NCI-H345 treated with DMSO at 0.1 percent for 48 hours (cell line): ENCODE data around the gene GRHL1.

Experiments
- DNase-seq: peaks from one replicate; lab custom pipeline; 2025; ENCODE audit not compliant: unreplicated experiment; lab: John Stamatoyannopoulos, UW

Gene GRHL1

DNA sequence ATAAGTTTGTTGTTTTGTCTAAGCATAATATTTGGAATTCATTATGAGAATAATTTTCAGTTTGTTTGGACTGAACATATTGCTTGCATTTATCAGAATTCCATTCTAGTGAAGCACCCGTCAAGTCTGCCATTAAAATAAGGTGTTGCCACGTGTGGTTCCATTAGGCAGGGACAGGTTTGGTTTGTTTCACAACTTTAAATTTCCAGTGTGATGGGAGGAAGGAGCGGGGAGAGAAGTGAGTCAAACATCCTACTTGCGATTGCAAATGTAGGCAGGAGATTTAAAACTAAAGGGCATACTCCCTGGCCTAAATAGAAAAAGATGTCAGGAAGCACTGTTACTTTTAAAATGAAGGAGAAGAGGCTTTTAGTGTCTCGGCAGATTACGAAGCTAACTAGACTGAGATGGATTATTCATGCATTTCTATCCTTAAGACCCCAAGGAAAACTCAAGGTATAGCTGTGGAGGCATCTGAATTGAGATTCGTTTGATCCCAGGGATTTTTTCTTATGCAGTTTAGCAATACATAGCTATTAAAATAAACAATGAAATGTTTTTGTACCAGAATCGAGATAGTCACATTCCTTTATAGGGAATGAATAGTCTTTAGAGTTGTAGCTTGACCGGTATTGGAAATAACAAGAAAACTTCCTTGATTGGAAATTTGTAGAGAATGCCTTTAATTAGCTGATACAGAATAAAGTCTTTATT, 19.8 kb downstream of the GRHL1 start:
- no peak for DNase-seq

DNA sequence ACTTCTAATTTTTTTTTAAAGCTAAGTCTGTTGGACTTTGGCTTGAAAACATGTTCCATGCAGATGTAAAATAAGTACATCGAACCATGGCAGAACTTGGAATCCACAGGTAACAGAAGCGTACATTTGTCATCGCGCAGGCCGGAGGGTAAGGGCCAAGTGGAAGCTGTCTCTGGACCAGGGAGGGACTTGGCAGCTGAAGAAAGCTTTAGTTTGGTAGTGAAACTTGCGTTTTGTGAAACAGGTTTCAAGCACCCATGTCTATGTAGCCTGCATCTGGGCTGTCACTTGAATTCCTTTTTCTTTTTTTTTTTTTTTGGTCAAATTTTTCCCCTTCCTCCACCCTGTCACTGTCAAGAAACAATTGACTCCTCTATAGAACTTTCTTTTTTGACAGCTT, 20.4 kb downstream of the GRHL1 start:
- no peak for DNase-seq

DNA sequence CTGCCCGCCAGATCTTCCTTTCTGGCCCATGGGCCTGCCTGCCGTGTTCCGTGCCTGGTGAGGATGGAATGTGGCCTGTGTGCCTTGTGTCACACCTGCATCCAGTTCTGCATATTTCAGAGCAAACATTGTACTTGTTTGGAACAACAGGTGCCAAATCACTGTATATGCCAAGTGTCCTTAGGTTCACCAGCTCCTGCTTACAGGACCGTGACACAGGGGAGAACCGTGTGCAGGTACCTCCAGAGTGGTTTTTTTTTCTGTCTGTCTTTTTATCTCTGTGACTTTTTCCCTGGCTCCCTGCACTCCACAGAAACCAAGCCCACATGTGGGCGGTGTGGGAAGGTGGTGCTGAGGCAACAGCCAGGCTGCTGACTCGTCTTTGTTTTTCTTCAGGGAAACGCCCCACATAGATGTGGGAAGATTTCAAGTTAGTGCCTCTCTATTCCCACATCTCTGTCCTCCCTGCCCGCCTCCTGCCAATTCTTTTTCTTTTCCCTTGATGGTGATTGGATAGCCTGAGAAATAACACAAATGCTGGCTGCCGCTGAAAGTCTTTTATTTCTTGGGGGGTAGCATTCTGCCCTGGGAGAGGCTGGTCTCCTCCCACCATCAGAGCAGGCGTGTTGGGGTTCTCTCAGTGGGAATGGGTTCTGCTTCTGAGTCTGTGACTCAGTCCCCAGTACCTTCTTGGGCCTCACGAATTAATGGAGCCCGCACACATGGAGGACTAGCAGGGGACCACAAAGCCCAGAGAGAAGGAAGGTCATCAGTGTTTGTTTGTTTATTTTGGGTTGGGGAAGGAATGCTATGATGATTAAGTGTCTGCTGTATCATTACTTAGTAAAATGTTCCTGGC, 21.4 kb downstream of the GRHL1 start:
- DNase-seq, result no peak

DNA sequence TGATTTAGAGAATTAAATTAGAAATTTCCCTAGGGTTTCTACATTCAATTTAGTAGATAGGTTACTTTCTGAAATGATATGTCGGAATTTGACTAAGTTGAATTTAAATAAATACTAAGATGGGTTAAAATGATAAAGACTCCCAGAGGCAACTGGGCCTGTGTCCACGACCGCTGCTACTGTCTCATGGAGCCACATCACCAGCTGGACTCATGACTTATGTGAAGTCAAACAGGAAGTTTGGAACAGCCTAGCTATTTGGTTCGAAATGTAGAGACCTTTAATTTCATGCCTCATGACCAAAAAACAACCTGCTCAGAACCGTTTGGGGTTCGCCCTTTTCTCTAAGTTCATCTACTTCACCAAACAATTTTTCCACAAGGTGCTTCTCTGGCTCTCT, 22.2 kb downstream of the GRHL1 start:
- DNase-seq, result no peak

DNA sequence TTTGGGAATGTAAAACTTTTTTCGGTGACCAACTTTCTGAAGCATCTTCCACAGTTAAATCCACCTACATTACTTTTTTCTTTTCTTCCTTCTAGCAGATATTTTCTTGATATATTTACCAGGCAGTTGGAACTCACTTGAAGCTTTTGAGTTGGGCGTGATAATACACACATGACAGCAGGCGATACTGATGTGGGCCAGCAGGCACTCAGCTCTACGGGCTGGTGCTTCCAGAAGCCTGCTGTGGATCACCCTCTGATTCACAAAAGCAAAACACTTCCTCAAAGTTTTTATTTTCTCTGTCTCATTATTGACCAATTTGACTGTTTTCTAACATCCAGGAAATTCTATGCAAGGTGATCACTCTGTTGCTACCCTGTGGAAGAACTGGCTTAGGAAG, 22.9 kb downstream of the GRHL1 start:
- DNase-seq, result no peak

DNA sequence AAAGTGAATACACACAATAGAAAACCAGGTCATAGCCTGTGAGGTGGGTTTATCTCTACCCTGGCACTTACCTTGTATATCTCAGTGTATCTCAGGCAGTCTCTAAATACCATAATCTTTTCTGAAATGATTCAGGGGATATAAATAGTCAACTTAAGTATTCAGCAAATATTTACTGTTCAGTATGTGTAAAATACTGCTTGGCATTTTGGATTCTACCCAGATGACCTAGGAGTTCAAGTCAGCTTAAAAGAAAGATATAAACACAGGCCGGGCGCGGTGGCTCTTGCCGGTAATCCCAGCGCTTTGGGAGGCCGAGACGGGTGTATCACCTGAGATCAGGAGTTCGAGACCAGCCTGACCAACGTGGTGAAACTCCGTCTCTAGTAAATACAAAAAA, 23.8 kb downstream of the GRHL1 start:
- DNase-seq, result no peak

DNA sequence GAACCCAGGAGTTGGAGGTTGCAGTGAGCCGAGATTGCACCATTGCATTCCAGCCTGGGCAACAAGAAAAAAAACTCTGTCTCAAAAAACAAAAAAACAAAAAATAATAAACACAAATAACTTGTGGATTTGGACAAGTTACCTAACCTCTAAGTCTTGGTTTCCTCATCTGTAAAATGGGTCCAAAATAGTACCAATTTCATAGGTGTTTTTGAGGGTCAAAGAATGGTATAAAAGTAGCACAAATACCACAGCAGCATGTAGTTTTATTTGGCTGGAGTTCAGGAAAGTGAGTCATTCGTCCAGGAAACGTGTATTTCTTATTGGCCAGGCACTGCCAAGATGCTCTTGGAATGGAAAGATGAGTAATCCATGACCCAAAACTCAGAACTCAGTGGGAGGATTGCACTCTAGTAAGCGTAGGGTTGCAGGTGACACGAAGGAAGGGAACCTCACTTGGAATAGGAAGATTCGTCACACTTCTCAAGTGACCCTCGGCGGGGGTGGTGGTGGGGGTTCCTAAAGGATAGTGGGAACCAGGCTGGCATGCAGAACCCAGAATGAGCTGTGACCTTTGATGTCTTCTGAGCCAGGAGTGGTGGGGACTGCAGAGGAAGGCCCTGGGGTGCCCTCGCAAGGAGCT, 24.4 kb downstream of the GRHL1 start:
- DNase-seq, result no peak

DNA sequence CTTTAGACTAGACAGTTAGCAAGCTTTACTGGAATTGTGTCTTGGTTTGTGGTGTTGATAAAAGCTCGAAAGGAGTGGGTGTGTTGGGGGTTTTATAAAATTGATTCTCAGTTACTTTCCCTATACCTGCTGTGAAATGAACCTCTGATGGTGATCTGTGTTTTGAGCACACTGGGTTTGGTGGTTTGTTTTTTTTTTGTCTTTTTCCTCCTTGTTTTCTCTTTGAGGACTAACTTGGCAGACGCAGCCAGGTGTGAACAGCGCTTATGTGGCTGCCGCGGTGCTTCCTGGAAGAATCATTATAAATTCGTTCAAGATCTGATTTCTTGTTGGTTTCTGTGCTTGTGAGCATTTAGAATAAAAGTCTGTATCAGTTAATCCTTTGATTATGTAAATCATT, 28.5 kb downstream of the GRHL1 start:
- no peak for DNase-seq

DNA sequence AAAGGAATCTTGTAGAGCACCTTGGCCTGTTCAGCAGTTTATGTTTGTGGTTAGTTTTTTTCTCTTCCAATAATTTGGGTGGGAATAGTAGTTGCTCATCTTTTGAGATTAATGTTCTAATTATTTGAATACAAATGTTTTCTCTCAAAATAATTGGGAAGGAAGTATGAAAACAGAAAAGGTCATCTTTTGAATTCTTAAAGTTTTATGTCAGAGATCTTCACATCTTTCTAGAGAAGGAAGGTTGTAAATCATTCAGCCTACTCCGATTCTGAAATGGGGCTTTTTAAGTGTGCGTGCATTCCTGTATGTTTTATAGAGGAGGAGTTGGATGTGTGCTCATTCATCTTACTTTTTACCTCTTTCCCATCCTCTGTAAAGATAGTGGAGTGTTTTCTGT, 29.0 kb downstream of the GRHL1 start:
- no peak for DNase-seq

DNA sequence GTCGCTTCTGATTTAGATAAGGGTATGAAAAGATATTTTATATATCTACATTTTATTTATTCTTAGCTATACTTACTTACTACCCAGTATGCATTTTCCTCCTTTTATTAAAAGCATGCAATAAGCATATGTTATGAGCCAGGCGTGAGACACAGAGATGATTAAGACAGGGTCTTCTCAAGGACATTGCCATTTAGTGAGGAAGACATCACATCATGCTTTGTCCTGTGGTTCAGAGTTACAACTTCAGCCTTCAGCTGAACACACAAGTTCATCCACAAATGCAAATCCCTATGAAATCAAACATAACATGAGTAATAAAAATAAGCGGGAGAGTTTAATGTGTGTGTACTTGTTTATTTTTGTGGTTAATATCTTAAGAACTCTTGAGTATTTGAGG, 30.2 kb downstream of the GRHL1 start:
- no peak for DNase-seq

DNA sequence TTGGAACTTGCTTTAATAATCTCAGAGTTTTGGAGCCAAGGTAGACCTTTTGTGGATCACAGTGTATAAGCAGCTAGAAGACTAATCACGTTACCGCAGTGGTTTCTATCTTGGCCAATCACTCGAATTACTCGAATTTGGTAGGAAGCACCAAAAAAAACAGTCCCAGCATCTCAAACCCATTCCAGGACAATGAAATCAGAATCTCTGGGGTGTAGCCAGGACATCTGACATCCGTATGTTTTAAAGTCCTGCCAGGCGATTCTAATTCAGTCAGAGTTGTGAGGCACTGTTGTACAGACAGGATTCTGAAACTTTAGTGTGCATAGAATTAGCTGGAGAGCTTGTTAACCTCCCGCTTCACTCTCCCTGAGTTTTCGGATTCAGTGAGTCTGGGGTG, 30.8 kb downstream of the GRHL1 start:
- no peak for DNase-seq

DNA sequence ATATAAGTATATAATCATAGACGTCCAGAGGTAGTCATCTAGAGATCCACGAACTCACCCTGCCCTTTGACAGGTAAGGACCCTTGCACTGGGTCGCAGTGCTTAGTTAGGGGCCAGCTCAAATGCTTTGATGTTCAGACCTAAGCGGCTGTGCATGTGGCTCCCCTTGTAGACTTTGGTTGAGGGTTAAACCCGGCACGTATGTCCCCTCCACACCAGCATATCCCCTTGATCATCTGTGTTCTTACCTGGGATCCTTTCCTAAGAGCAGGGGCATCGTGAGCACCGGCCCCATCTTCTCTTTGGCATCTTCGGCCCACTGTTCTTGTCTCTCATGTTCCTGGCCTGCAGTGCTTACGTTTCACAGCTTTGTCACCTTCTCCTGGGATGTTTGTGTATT, 31.4 kb downstream of the GRHL1 start:
- DNase-seq, result no peak

DNA sequence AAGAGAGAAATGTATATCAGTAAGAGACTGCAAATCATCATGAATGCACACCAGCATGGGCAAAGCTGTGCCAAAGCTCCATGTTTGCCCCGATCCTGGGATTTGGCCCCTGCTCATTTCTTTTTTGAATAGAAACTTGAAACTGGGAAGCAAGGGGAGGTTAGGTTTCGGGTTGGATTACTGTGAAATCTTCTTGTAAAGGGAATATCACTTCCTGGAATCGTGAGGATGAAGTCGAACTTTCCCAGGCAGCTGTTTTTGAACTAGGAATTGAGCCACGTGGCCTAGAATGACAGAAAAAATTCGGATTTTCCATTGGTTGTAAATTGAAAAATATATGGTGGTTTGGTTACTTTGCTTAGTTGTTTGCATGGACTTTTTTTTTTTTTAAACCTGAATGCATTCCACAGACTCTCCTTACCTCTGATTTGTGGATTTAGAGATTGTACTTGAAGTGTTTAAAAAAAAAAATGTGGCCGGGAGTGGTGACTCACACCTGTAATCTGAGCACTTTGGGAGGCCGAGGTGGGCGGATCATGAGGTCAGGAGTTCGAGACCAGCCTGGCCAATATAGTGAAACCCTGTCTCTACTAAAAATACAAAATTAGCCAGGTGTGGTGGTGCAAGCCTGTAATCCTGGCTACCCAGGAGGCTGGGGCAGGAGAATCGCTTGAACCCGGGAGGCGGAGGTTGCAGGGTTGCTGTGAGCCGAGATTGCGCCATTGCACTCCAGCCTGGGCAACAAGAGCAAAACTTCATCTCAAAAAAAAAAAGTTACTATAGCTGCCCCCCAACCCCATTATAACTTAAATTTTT, 32.1 kb downstream of the GRHL1 start:
- no peak for DNase-seq

DNA sequence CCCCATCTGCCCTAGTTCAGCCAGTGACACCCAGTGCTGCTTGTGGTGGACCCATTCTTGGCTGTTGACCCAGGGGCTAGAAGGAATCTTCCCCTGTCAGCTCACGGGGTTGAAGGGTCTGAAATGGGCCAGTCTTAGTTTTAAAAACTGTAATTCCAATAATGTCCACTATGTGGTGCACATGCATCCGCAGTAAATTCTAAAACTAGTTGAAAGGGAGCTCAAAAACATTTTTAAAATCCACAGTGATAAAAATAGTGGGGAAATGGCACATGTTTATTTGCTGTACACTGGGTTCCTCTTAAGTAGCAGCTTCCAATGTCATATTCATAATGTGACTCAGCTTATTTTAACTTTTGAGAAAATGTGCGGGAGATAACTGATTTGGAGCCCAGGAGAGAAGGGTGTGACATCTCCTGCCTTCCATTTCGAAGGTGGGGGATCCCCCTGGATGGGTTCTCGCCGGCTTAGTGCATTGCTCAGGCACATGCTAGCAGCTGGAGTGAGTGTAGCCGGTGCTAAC, 32.8 kb downstream of the GRHL1 start:
- peak; percentile 46 for DNase-seq

DNA sequence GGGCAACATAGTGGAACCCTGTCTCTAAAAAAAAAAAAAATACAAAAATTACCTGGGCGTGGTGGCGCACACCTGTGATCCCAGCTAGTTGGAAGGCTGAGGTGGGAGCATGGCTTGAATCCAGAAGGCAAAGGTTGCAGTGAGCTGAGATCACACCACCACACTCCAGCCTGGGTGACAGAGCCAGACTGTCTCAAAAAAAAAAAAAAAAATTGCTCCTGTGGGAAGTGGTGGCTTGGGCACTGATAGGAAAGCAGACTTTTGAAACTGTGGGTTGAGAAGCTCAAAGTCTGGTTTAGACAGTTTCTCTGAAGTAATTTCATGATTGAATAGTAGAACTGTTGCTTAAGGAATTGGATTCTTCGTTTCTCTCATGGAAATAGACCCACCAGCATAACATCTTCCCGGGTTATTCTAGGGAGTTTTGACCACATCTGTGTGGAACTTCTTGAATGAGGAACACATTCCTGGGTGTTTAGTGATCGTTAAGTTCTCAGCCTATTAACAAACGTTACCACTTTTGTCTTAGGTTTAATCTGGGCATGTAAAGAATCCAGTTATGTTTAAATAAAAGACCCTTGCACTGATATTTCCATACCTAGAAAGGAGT, 33.5 kb downstream of the GRHL1 start:
- no peak for DNase-seq

DNA sequence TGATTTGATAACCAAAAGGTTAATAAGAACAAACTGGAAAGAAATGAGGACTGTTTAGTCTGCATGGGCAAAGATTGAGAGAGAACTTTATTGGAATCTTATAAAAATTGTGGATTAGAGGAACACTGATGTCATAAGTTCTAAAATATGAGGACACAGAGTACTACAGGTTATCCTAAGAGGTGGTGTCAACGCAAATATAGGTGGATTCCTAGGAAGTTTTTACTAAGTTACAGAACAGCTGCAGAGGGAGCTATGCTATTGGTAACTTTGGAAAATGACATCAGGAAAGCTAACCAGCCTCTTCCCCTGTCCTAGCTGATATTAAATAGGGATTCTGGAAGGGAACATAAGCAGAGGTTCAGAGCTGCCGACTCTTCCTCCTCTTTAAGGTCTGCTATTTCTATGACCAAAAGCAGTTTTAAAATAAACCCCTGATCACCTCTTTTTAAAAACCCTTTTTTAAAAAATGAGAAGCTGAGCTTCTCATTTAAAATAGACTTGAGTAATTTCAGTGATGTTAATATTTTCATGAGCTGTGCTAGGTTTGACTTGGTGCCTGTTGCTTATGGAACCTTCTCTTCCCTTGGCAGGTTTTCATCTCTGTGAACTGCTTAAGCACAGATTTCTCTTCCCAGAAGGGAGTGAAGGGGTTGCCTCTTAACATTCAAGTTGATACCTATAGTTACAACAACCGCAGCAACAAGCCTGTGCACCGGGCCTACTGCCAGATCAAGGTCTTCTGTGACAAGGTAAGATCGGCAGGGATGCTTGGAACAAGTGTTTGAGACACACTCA, 34.2 kb downstream of the GRHL1 start:
- no peak for DNase-seq

DNA sequence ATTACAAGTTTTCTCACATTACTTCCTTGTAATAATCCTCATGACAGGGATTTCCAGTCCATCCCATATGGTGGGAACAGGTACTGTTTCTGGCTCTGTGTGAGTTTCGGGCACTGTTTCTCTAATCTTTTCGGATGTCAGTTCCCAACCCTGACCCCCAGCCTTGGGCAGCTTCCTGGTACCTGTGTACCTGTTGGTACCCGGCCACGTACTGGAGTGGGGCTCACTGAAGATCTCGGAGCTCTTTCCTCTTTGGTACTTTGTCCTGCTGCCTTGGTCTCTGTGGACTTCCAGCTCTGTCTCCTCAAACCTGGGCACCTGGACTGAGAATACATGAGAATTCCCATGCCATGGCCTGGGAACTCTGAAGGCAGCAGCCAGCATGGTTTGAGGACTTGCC, 36.8 kb downstream of the GRHL1 start:
- no peak for DNase-seq

DNA sequence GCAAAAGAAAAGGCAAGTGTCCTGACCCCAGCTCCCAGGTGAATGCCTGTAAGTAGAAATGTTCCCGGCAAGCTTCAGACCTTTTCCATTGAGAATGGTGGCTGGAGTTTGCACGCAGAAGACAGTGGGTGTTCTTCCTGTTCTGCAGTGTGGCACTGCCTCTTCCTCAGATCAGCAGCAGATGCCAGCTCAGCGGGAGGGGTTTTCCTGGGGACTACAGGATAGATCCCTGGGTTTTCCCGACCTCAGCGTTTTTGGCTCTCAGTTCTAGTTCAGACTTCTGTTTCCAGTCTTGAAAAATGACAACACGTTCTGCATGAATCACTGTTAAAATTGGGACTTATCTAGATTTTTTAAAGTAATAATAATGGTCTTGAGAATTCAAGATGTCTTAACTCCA, 39.2 kb downstream of the GRHL1 start:
- DNase-seq, result no peak

DNA sequence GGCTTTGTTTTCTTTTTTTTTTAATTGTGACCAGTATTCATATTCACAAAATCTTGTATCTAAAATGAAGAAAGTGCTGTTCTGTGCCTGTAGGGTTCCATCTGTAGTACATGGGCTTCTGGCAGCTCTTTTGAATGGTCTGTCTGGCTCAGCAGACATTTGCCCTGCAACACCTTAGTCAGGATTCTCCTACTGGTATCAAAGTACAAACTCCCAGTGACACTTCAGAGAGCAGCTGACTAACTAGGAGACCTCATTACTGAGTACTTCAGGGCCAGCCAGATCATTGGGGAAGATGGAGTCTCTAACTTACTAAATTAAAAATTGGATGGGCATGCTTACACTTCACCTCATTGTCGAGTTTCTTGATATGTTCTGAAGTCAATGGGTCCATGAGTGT, 39.7 kb downstream of the GRHL1 start:
- no peak for DNase-seq

DNA sequence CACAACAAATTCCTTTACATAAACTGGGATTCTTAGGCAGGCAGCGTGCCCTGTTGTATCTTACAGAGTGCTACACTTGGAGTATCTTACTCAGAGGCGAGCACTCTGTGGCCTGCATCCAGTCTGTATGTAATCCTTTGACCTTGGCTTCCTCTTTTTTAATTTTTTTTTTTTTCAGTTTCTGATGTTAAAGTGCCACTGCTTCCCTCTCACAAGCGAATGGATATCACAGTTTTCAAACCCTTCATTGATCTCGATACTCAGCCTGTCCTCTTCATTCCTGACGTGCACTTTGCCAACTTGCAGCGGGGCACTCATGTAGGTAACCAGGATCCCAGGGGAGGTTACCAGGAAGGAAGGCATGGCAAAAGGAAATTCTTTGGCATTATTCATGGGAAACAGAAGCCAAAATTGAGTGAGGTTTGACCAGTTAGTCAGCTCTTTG, 40.4 kb downstream of the GRHL1 start:
- DNase-seq, result no peak
